Measurements from ENCODE around the gene PDZRN4. TPM values are rescaled to one million over a fixed set of nuclear protein-coding genes. Genes with fewer than 3 reads are reported as not detected.

PDZRN4 gene
- total and polyA plus RNA-seq, 2 donors (not counting 3 experiments of a cell fraction or from before 2014, with no cell fraction given), result not detected

DNA sequence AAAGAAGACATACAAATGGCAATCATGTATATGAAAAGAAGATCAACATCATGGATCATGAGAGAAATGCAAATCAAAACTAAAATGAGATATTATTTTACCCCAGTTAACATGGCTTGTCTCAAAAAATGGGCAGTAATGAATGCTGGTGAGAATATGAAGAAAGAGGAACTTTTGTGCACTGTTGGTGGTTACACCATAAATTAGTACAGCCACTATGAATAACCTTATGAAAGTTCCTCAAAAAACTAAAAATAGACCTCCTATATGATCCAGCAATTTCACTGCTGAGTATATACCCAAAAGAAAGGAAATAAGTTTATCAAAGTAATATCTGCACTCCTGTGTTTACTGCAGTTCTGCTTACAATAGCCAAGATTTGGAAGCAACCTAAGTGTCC, 151.7 kb downstream of the PDZRN4 start:
- no peaks in the 10 kb centered on the region for H3K4me1 ChIP-seq (ENCODE audit: control insufficient read depth, extremely low read depth, insufficient read depth, low read length)
- H3K9me1 ChIP-seq (replicated peaks; ENCODE audit: control insufficient read depth, extremely low read depth, insufficient read depth, low read length), result no peaks in the 10 kb centered on the region
- no peak overlapping the region for H3K4me3 ChIP-seq (replicated peaks in 1 of 3; ENCODE audit: insufficient read depth in 1 of 3, low read depth in 1 of 3, low read length in 3 of 3)
- ChIA-PET POLR2A (no interaction called here), CTCF (no interaction called here)
- no peak overlapping the region for H3K9ac ChIP-seq (replicated peaks; ENCODE audit: extremely low read depth, insufficient read depth, low read length)
- no TSS peak for BruUV-seq (replicated peaks)
- no peak overlapping the region for H3K27ac ChIP-seq (ENCODE audit: insufficient read depth, low read depth, low read length)
- TF ChIP-seq MYC (IDR thresholded peaks at IDR 0.05; ENCODE audit: low read depth, low read length) (no peak), MAX (IDR thresholded peaks at IDR 0.05; ENCODE audit: insufficient read depth, insufficient read length) (no peak), FOS (IDR thresholded peaks at IDR 0.05; ENCODE audit: borderline replicate concordance, insufficient read depth, low read length) (no peak), GATA2 (IDR thresholded peaks at IDR 0.05; ENCODE audit: insufficient read depth, insufficient read length, low read depth, low read length) (no peak), JUN (IDR thresholded peaks at IDR 0.05; ENCODE audit: borderline replicate concordance, insufficient read depth, insufficient read length, low read depth) (no peak), POLR2A (IDR thresholded peaks at IDR 0.05; ENCODE audit: low read depth, low read length) (no peak), EZH2 (IDR thresholded peaks at IDR 0.05; ENCODE audit: borderline replicate concordance, low read depth, low read length, severe bottlenecking) (no peak), POLR2AphosphoS5 (IDR thresholded peaks at IDR 0.05; ENCODE audit: insufficient read depth, low read depth, low read length) (no peak)
- TF ChIP-seq, protein P1, sequence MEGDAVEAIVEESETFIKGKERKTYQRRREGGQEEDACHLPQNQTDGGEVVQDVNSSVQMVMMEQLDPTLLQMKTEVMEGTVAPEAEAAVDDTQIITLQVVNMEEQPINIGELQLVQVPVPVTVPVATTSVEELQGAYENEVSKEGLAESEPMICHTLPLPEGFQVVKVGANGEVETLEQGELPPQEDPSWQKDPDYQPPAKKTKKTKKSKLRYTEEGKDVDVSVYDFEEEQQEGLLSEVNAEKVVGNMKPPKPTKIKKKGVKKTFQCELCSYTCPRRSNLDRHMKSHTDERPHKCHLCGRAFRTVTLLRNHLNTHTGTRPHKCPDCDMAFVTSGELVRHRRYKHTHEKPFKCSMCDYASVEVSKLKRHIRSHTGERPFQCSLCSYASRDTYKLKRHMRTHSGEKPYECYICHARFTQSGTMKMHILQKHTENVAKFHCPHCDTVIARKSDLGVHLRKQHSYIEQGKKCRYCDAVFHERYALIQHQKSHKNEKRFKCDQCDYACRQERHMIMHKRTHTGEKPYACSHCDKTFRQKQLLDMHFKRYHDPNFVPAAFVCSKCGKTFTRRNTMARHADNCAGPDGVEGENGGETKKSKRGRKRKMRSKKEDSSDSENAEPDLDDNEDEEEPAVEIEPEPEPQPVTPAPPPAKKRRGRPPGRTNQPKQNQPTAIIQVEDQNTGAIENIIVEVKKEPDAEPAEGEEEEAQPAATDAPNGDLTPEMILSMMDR (IDR thresholded peaks at IDR 0.05; ENCODE audit: extremely low read depth in 1 of 2, insufficient read depth in 1 of 2, low read depth in 1 of 2, low read length in 2 of 2), result no peak
- intact Hi-C loops (cut with micrococcal nuclease) (no loop called here), dilution Hi-C loops (cut with MboI; ENCODE audit: extremely low pct_ligation_motif_present, low sequenced_read_pairs) (no loop called here)
- no peaks in the 10 kb centered on the region for H4K20me1 ChIP-seq (replicated peaks; ENCODE audit: control insufficient read depth, extremely low read depth, insufficient read depth, low read length)
- no peak overlapping the region for H3K4me2 ChIP-seq (ENCODE audit: insufficient read depth, low read length)
- no peak for DNase-seq (ENCODE audit: low read depth, low spot score)
- no peaks in the 10 kb centered on the region for H3K79me2 ChIP-seq (ENCODE audit: control insufficient read depth, insufficient read depth, low read length)
- H3K27me3 ChIP-seq (ENCODE audit: control insufficient read depth in 2 of 2, insufficient read depth in 2 of 2, low read length in 2 of 2), result no peaks in the 10 kb centered on the region
- H3K9me3 ChIP-seq (replicated peaks; ENCODE audit: control insufficient read depth, insufficient read depth, low read length), result no peaks in the 10 kb centered on the region
- H3K36me3 ChIP-seq (ENCODE audit: control insufficient read depth in 2 of 2, extremely low read depth in 1 of 2, insufficient read depth in 2 of 2, low read length in 2 of 2), result no peaks in the 10 kb centered on the region
- FAIRE-seq, result no peak
- H2AFZ ChIP-seq (ENCODE audit: low read depth, low read length), result no peak overlapping the region
